ENCODE measurements around the gene CLASRP. TPM values are rescaled to one million over a fixed set of nuclear protein-coding genes. Genes with fewer than 3 reads are reported as not detected.
A peak's percentile ranks its signal among the peaks of the same experiment; 100 is the strongest.
"Not testable (repeated sequence)": the region's sequence is repeated elsewhere in the genome, so short reads cannot be mapped to it uniquely, and the experiment has no call there.

The CLASRP gene
- total RNA-seq, 1 experiment from 2014 or later: 126 TPM

GRCh38 chr19:45104658-45105349, 66.0 kb downstream of the CLASRP start:
- Mint-ChIP-seq H3K27ac (ENCODE audit: unreplicated experiment) (peak overlapping the region; percentile 6), H3K4me1 (ENCODE audit: low read depth, unreplicated experiment) (peaks cover 59% of the 10 kb centered on the region), H3K27me3 (ENCODE audit: unreplicated experiment) (no peaks in the 10 kb centered on the region), H3K9me3 (ENCODE audit: low read depth, unreplicated experiment) (no peaks in the 10 kb centered on the region), H3K36me3 (ENCODE audit: insufficient read depth, unreplicated experiment) (peaks cover 22% of the 10 kb centered on the region), H3K4me3 (ENCODE audit: low read depth, unreplicated experiment) (no peak overlapping the region)
- no peak for DNase-seq
- BruUV-seq (replicated peaks): no TSS peak
- no peak for TF ChIP-seq CTCF (IDR thresholded peaks at IDR 0.05; ENCODE audit: unreplicated experiment)
- intact Hi-C loops (cut with micrococcal nuclease; ENCODE audit: unreplicated experiment): no loop called here
- CTCF ChIA-PET: interaction anchor here (0.6 to 1.2 kb wide), 2 partner anchors 12 to 194 kb away, joined by 4 to 5 read pairs; partner anchors contain the start of gene PPP1R37

GRCh38 chr19:45106363-45106762, 67.5 kb downstream of the CLASRP start:
- H3K27me3 Mint-ChIP-seq (ENCODE audit: unreplicated experiment); DNase-seq; H3K9me3 Mint-ChIP-seq (ENCODE audit: low read depth, unreplicated experiment); CTCF ChIA-PET; BruUV-seq (replicated peaks); H3K4me3 Mint-ChIP-seq (ENCODE audit: low read depth, unreplicated experiment); intact Hi-C loops (cut with micrococcal nuclease; ENCODE audit: unreplicated experiment); H3K27ac Mint-ChIP-seq (ENCODE audit: unreplicated experiment): not testable (repeated sequence)
- H3K4me1 Mint-ChIP-seq (ENCODE audit: low read depth, unreplicated experiment): peaks cover 55% of the 10 kb centered on the region
- peaks cover 12% of the 10 kb centered on the region for H3K36me3 Mint-ChIP-seq (ENCODE audit: insufficient read depth, unreplicated experiment)

- Mint-ChIP-seq H3K36me3 (ENCODE audit: insufficient read depth, unreplicated experiment) (peaks cover 11% of the 10 kb centered on the region), H3K27me3 (ENCODE audit: unreplicated experiment) (no peaks in the 10 kb centered on the region), H3K4me3 (ENCODE audit: low read depth, unreplicated experiment) (no peak overlapping the region), H3K9me3 (ENCODE audit: low read depth, unreplicated experiment) (no peaks in the 10 kb centered on the region), H3K4me1 (ENCODE audit: low read depth, unreplicated experiment) (peaks cover 59% of the 10 kb centered on the region), H3K27ac (ENCODE audit: unreplicated experiment) (no peak overlapping the region)
- BruUV-seq (replicated peaks): no TSS peak
- TF ChIP-seq CTCF (IDR thresholded peaks at IDR 0.05; ENCODE audit: unreplicated experiment): no peak
- no peak for DNase-seq
- CTCF ChIA-PET: no interaction called here
- intact Hi-C loops (cut with micrococcal nuclease; ENCODE audit: unreplicated experiment): no loop called here
Measured at GRCh38 chr19:45107621-45108150, 68.8 kb downstream of the CLASRP start.

- CTCF ChIA-PET: no interaction called here
- Mint-ChIP-seq H3K27ac (ENCODE audit: unreplicated experiment) (no peak overlapping the region), H3K27me3 (ENCODE audit: unreplicated experiment) (no peaks in the 10 kb centered on the region), H3K4me3 (ENCODE audit: low read depth, unreplicated experiment) (no peak overlapping the region), H3K9me3 (ENCODE audit: low read depth, unreplicated experiment) (no peaks in the 10 kb centered on the region), H3K4me1 (ENCODE audit: low read depth, unreplicated experiment) (peaks cover 51% of the 10 kb centered on the region), H3K36me3 (ENCODE audit: insufficient read depth, unreplicated experiment) (peaks cover 16% of the 10 kb centered on the region)
- intact Hi-C loops (cut with micrococcal nuclease; ENCODE audit: unreplicated experiment): no loop called here
- DNase-seq: no peak
- TF ChIP-seq CTCF (IDR thresholded peaks at IDR 0.05; ENCODE audit: unreplicated experiment): no peak
- no TSS peak for BruUV-seq (replicated peaks)
Measured at GRCh38 chr19:45110851-45111266, 72.0 kb downstream of the CLASRP start.
